ENCODE data around the gene TTC16.

DNA sequence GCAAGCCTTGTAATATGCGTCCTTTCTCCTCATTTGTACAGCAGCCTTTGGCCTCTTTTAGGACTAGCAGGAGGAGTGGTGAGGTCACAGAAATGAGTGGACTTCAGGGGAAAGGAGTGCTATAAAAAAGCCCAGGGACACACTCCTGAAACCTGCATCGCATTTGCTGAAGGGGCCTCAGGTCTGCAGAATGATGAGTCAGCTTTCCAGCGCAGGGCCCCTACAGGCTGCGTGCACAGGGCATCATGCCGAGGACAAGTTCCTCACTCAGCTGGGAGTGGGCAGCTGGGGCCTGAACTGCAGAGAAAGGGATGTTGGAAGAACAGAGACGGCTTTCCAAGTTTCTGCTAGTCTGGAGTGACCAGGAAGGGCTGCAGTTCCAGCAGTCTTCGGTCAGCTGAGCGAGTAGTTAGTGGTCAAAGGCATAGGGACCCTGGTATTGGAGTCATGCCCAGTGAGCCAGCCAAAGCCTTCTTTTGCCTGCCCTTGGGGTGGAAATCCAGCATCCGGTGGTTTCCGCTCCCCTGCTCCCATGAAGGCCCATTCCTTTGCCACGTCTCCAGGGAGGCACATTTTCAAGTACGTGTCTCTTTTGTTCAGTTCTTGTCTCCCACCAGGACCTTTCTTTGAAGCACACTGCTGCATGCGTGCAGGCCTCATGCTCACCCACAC, 26.4 kb upstream of the TTC16 start:
- TF ChIP-seq MXI1 (conservative IDR thresholded peaks at IDR 0.05; ENCODE audit: poor library complexity, severe bottlenecking) (no peak), EP300 (conservative IDR thresholded peaks at IDR 0.05; ENCODE audit: poor library complexity, severe bottlenecking) (no peak), EZH2 (IDR thresholded peaks at IDR 0.05; ENCODE audit: borderline replicate concordance, insufficient read depth, low read length, poor library complexity, severe bottlenecking) (no peak), REST (IDR thresholded peaks at IDR 0.05; ENCODE audit: borderline replicate concordance) (no peak), POLR2AphosphoS5 (IDR thresholded peaks at IDR 0.05) (no peak)
- TF ChIP-seq, protein P1, sequence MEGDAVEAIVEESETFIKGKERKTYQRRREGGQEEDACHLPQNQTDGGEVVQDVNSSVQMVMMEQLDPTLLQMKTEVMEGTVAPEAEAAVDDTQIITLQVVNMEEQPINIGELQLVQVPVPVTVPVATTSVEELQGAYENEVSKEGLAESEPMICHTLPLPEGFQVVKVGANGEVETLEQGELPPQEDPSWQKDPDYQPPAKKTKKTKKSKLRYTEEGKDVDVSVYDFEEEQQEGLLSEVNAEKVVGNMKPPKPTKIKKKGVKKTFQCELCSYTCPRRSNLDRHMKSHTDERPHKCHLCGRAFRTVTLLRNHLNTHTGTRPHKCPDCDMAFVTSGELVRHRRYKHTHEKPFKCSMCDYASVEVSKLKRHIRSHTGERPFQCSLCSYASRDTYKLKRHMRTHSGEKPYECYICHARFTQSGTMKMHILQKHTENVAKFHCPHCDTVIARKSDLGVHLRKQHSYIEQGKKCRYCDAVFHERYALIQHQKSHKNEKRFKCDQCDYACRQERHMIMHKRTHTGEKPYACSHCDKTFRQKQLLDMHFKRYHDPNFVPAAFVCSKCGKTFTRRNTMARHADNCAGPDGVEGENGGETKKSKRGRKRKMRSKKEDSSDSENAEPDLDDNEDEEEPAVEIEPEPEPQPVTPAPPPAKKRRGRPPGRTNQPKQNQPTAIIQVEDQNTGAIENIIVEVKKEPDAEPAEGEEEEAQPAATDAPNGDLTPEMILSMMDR (IDR thresholded peaks at IDR 0.05; ENCODE audit: poor library complexity, severe bottlenecking): no peak

Measured in neural cell (in vitro differentiated cells).